ENCODE measurements around the gene UQCC3. TPM values are rescaled to one million over a fixed set of nuclear protein-coding genes. Genes with fewer than 3 reads are reported as not detected.

The UQCC3 gene
- total and polyA plus RNA-seq, 8 donors, result 4.2 to 49.8 (median 18.6) TPM

GRCh38 chr11:62705413-62705812 is 33.9 kb downstream of the UQCC3 start:
- Histone ChIP-seq H3K9me3 (no peaks in the 10 kb centered on the region), H3K4me1 (peaks cover 40 to 52% (median 46%) of the 10 kb centered on the region in 4 donors), H3K27ac (peak overlapping the region; percentile 81 to 94 (median 89)), H3K27me3 (no peaks in the 10 kb centered on the region), H3K36me3 (peaks cover 0 to 25% (median 19%) of the 10 kb centered on the region in 4 donors), H3K4me3 (peak overlapping the region; percentile 65 to 87 (median 80))
- TF ChIP-seq POLR2AphosphoS5 (IDR thresholded peaks at IDR 0.05), result no peak
- no peak for TF ChIP-seq EP300 (IDR thresholded peaks at IDR 0.05)
- TF ChIP-seq CTCF (IDR thresholded peaks at IDR 0.05), result no peak
- TF ChIP-seq POLR2A (IDR thresholded peaks at IDR 0.05), result no peak
- intact Hi-C loops (cut with DNase I; ENCODE audit: low total_unique reads), result no loop called here
- WGBS, 5 donors, result 16 to 41% (median 33%) methylated on average over 7 of the region's 7 CpGs
- DNase-seq, result peak in 1 of 2 donors; percentile 64

GRCh38 chr11:62705880-62706849 is 34.7 kb downstream of the UQCC3 start:
- Histone ChIP-seq H3K27me3 (no peaks in the 10 kb centered on the region), H3K36me3 (peaks cover 2 to 25% (median 19%) of the 10 kb centered on the region in 4 donors), H3K4me1 (peaks cover 42 to 60% (median 52%) of the 10 kb centered on the region in 4 donors), H3K9me3 (no peaks in the 10 kb centered on the region), H3K4me3 (peak overlapping the region; percentile 65 to 87 (median 80)), H3K27ac (peak overlapping the region; percentile 81 to 94 (median 89))
- intact Hi-C loops (cut with DNase I; ENCODE audit: low total_unique reads), result no loop called here
- TF ChIP-seq POLR2AphosphoS5 (IDR thresholded peaks at IDR 0.05) (peak; percentile 7 to 92 (median 64)), EP300 (IDR thresholded peaks at IDR 0.05) (no peak)
- 3 to 8% (median 3%) methylated on average over 33 to 73 of the region's 73 CpGs for WGBS, 5 donors
- peak; percentile 97 to 98 for DNase-seq

GRCh38 chr11:62706850-62707247 is 35.4 kb downstream of the UQCC3 start:
- no peak for TF ChIP-seq POLR2AphosphoS5 (IDR thresholded peaks at IDR 0.05)
- no peak for TF ChIP-seq CTCF (IDR thresholded peaks at IDR 0.05)
- TF ChIP-seq POLR2A (IDR thresholded peaks at IDR 0.05), result no peak
- TF ChIP-seq EP300 (IDR thresholded peaks at IDR 0.05), result no peak
- no peaks in the 10 kb centered on the region for H3K9me3 ChIP-seq
- peaks cover 42 to 65% (median 55%) of the 10 kb centered on the region in 4 donors for H3K4me1 ChIP-seq
- H3K4me3 ChIP-seq, result peak overlapping the region; percentile 65 to 87 (median 80)
- 46 to 61% (median 57%) methylated on average over 8 of the region's 8 CpGs for WGBS, 5 donors
- peaks cover 9 to 24% (median 19%) of the 10 kb centered on the region in 4 donors for H3K36me3 ChIP-seq
- intact Hi-C loops (cut with DNase I; ENCODE audit: low total_unique reads), result no loop called here
- no peaks in the 10 kb centered on the region for H3K27me3 ChIP-seq
- no peak for DNase-seq
- peak overlapping the region; percentile 81 to 94 (median 89) for H3K27ac ChIP-seq

GRCh38 chr11:62707277-62707861 is 35.9 kb downstream of the UQCC3 start, which contains the start of the genes BSCL2 and GNG3:
BSCL2 (minus strand) TSS chr11:62707424; CDS start chr11:62707195, 229 bp downstream.
GNG3 (plus strand) TSS chr11:62707676; CDS start chr11:62708296, 620 bp downstream.
- WGBS, 5 donors, result 76 to 84% (median 82%) methylated on average over 6 to 10 of the region's 10 CpGs
- peak in 1 of 2 donors; percentile 84 for DNase-seq
- Histone ChIP-seq H3K4me1 (peaks cover 42 to 71% (median 58%) of the 10 kb centered on the region in 4 donors), H3K4me3 (peak within 1 kb of the TSS; percentile 65 to 87 (median 80)), H3K27ac (peak within 1 kb of the TSS; percentile 89 to 99 (median 92)), H3K36me3 (peaks cover 13 to 24% (median 22%) of the 10 kb centered on the region in 4 donors), H3K27me3 (no peaks in the 10 kb centered on the region), H3K9me3 (no peaks in the 10 kb centered on the region)
- TF ChIP-seq POLR2A (IDR thresholded peaks at IDR 0.05) (no peak), CTCF (IDR thresholded peaks at IDR 0.05) (no peak), POLR2AphosphoS5 (IDR thresholded peaks at IDR 0.05) (no peak), EP300 (IDR thresholded peaks at IDR 0.05) (no peak)
- intact Hi-C loops (cut with DNase I; ENCODE audit: low total_unique reads), result no loop called here
